PFSK-1 (cell line): ENCODE data around the gene ARID4B.

Experiments
- FOXP2 ChIP-seq: optimal IDR thresholded peaks from 2 replicates; pipeline ENCODE3; 2011; ENCODE audit warnings: borderline replicate concordance, control low read depth, inconsistent platforms; ENCODE audit not compliant: insufficient read depth; ENCODE audit errors: extremely low read length, extremely low read depth
- POLR2AphosphoS5 ChIP-seq: IDR thresholded peaks from 2 replicates; pipeline ENCODE4 v1.6.1; 2012; ENCODE audit warnings: low read depth, mild to moderate bottlenecking, control low read depth, low read length, moderate library complexity
- REST ChIP-seq, 2 experiments: IDR thresholded peaks; 2 replicates each; pipeline versions ENCODE4 v1.6.1 to v1.8.0; 2011 to 2012; ENCODE audit warnings: low read depth in 2 of 2, low read length in 2 of 2, control low read depth in 1 of 2, inconsistent platforms in 1 of 2, mild to moderate bottlenecking in 1 of 2, moderate library complexity in 1 of 2; ENCODE audit not compliant: insufficient read depth in 1 of 2
- SIN3A ChIP-seq: IDR thresholded peaks from 2 replicates; pipeline ENCODE4 v1.6.1; 2012; ENCODE audit warnings: mild to moderate bottlenecking, low read length, moderate library complexity, borderline replicate concordance; ENCODE audit not compliant: insufficient read depth
- TAF1 ChIP-seq: IDR thresholded peaks from 2 replicates; pipeline ENCODE4 v1.6.1; 2012; ENCODE audit warnings: low read length, control low read depth, borderline replicate concordance; ENCODE audit not compliant: insufficient read depth

Gene ARID4B

GRCh38 chr1:235366286-235366685 lies 38.3 kb upstream of the ARID4B start:
- TF ChIP-seq TAF1 = no peak

DNA sequence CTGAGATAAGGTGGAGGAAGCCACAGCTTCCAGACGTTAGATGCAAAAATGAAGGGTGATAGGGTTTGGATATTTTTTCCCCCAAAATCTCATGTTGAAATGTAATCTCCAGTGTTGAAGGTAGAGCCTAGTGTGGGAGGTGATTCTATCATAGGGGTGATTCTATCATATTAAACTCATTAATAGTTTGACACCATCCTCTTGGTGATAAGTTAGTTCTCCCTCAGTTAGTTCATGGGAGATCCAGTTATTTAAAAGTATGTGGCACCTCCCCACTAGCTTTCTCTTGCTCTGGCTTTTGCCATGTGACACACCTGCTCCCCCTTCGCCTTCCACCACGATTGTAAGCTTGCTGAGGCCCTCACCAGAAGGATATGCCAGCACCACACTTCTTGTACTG lies 30.9 kb upstream of the ARID4B start:
- TF ChIP-seq TAF1 (no peak), SIN3A (no peak), FOXP2 (no peak), POLR2AphosphoS5 (no peak), REST (IDR thresholded peaks at IDR 0.05; ENCODE audit: insufficient read depth in 1 of 2, low read depth in 2 of 2, low read length in 2 of 2) (no peak)

- TF ChIP-seq FOXP2 = no peak
Observed at GRCh38 chr1:235357485-235358373, 29.8 kb upstream of the ARID4B start.

- TF ChIP-seq REST (IDR thresholded peaks at IDR 0.05; ENCODE audit: insufficient read depth in 1 of 2, low read depth in 2 of 2, low read length in 2 of 2) = no peak
- TF ChIP-seq SIN3A = no peak
Observed at GRCh38 chr1:235351898-235352297, 23.9 kb upstream of the ARID4B start.

- TF ChIP-seq POLR2AphosphoS5 (no peak), REST (IDR thresholded peaks at IDR 0.05; ENCODE audit: insufficient read depth in 1 of 2, low read depth in 2 of 2, low read length in 2 of 2) (no peak), SIN3A (no peak), FOXP2 (no peak), TAF1 (no peak)
Observed at GRCh38 chr1:235351441-235351840, 23.5 kb upstream of the ARID4B start.

- TF ChIP-seq FOXP2 = no peak
- TF ChIP-seq POLR2AphosphoS5 = no peak
- no peak for TF ChIP-seq SIN3A
- no peak for TF ChIP-seq REST (IDR thresholded peaks at IDR 0.05; ENCODE audit: insufficient read depth in 1 of 2, low read depth in 2 of 2, low read length in 2 of 2)
- no peak for TF ChIP-seq TAF1
Observed at GRCh38 chr1:235343726-235344125, 15.7 kb upstream of the ARID4B start.
